HG03442 (cell line): ENCODE measurements around the gene TRPV6.

Experiments
- ATAC-seq: cut with Tn5 transposase; IDR thresholded peaks from one replicate; pipeline ENCODE4 v1.9.1; 2021; ENCODE audit warnings: mild to moderate bottlenecking, moderate library complexity; ENCODE audit not compliant: unreplicated experiment

The TRPV6 gene

DNA sequence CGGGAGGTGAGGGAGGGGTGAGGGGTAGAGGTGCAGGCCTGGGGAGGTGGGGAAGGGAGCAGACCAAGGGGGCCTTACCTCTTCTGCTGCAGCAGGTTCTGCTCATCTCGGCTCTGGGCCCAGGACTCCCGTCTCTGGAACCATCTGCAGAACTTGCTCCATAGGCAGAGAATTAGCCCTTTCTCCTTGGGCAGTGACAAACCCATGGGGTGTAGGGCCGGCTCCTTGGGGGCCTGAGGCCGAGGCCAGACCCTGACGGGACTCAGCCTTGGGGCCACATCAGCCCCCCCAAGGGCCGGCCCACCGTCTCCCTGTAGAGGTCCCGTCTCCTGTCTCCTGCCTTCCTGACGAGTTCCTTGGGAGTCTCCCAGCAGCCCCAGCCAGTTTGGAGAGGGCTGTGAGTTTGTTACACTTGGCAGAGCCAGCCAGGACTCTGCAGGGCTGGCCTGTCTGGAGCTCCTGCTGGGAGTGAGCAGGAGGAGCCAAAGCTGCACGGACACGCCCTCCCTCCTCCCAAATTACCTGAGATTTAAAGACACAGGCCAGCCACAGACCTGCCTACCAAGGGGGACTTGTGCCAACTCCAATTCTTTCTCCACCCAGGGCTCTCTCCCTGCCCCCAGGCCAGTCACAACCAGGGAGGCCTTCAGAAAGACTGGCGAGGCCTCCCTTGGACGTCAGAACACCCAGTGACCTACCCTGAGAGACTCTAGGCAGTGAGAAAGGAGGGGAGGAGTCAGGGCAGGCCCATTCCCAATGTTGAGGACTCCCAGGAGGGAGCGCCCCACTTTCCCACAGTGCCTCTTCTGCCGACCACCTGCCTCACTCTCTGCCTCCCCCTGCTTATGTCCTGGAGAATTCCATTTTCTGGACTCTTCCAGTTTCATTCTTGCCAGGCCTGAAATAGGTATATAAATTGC is at the start of gene TRPV6:
TSS of gene TRPV6 (minus strand) at position 435 of the 920 bp plus-strand sequence.
- no peak for ATAC-seq

DNA sequence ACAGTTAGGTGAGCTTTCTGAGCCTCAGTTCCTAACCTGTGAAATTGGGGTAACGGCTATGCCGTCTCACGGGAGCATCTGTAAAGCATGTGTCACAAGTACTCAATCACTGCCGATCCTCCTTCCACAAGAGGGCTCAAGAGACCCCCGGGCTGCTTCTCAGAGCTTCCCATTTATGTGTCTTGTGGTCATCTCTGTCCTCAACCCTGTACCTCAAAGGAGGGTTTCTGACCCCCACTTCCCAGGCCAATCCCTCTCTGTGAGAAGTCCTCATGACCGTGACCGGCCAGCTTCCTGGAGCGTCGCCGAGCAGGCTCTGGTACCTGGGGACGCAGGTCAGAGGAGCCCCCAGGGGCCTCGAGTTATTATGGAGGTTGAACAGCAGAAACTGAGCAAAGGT is 48.5 kb upstream of the TRPV6 start:
- ATAC-seq, result no peak

DNA sequence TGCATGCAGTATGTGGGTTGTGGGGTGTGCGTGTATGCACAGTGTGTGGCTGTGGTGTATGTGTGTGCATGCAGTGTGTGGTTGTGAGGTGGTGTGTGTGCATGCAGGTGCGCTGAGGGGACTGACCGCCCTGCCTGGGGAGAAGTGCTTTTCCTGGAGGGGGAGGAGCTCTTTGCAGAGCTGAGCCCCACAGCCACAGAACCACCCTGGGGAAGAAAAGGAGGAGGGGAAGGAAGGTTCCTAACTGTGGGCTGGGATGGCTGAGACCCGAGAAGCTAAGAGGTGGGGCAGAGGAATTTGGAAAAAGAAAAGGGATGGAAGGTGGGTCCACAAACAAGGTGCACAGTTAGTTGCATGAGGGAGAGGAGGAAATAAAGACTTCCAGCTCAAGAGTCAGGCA is 48.1 kb upstream of the TRPV6 start, which contains the start of gene TRPV5:
TSS of gene TRPV5 (minus strand) at position 123 of the 400 bp plus-strand sequence. CDS start 287 bp downstream, outside the sequence.
- no peak for ATAC-seq

DNA sequence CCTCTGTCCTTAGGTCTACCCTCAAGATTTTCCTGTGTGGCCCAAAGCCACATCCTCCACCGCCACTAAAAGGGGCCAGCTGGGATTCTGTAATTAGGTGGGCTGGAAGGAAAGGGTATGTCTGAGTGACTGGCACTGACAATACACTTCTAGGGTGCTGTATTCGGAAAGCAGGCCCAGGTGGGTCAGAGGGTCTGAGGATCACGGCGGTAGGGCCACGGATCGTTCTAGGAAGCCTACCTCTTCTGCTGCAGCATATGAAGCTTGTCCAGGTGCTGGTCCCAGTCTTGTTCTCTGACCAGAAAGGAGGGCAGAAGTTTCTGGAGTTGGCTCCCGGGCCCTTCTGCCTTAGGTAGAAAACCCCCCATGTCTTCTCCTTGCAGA is 47.5 kb upstream of the TRPV6 start:
- ATAC-seq, result no peak

DNA sequence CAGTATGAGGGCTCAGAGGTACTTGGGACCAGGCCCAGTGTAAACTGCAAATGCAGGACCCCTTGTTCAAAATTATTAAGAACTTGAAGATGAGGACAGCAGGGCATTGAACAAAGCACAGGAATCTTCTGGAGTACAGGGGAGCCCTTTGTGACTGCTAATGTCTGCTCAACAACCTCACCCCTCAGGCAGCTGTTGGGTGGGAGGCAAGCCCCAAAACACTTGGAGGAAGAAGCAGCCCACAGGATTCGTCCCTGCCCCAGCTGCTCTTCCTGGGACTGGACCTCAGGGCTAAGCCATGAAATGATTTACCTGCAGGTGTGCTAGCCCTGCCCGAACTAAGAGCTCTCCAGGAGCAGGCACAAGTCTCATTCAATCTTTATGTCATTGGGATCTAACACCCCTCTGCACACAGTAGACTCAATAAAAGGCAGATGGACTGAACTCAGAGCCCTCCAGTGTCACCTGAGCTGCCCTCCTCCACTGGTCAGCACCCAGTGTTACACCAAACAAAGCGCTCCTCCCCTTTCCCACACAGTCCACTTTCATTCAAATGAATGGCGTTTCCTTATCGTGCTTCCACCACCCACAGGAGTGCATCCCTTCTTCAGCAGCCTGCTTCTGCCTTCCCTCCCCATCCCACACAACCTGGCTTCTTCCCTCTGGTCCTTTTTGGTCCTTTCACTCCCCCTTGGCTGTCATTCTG is 47.0 kb upstream of the TRPV6 start:
- no peak for ATAC-seq

DNA sequence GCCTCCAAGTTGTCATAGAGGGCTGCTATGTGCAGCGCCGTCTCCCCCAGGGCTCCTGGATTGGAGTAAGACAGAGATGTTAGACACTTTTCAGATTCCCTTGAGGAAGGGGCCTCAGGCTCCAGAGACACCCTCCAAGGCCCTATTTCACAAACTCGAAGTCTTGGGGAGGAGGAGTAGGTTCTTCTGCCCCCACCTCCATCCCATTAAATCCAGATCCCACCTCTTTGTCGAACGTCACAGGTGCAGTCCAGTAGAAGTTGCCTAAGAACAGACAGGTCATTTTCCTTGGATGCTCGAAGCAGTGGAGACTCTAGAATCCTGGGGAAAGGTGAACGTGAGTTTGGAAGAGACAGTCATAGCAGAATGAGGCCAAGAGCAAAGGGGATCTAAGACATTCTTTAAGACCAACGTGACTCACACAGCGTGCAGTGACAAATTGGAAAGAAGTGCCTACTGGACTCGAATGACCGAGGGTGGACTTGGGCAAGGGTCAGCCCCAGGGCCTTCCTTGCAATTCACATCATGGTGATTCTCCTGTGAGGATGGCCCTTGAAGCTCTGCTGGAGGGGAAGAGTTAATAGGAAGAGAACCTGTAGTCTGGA is 44.7 kb upstream of the TRPV6 start:
- no peak for ATAC-seq

DNA sequence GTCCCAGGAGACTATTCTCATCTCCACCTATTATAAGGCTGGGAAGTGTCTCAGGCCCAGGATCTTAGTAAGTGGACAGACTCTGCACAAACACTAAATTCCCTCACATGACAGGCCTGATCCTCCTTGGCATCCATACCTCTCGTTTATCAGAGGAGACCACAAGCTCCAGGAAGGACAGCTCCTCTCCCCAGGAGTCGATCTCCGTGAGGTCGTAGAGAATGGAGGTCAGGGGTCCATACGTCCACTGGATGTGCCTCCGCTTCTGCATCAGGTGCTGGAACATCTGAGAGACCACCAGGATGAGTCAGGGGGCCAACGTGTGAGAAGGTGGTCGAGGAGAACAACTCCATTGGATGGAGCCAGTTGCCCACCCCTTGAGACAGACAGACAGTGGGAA is 42.4 kb upstream of the TRPV6 start:
- ATAC-seq, result no peak

DNA sequence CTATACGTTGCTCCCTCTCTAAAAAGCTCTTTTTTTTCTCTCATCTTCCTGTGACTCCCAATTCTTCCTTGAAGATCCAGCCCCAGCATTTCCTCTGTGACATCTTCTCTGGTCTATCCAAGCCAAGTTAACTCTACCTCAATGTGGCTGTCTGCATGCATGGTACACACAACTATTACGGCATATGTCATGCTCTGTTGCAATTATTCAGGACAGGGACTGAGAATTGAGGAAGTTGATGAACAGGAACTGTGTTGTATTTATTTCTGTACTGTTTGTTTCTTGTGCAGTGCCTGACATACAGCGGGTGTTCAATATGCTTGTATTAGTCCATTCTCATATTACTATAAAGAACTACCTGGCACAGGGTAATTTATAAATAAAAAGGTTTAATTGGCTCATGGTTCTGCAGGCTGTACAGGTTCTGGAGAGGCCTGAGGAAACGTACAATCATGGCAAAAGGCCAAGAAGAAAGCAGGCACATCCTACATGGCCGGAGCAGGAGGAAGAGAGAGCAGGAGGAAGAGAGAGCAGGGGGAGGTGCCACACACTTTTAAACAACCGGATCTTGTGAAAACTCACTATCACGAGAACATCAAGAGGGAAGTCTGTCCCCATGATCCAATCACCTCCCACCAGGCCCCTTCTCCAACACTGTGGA is 41.7 kb upstream of the TRPV6 start:
- no peak for ATAC-seq

DNA sequence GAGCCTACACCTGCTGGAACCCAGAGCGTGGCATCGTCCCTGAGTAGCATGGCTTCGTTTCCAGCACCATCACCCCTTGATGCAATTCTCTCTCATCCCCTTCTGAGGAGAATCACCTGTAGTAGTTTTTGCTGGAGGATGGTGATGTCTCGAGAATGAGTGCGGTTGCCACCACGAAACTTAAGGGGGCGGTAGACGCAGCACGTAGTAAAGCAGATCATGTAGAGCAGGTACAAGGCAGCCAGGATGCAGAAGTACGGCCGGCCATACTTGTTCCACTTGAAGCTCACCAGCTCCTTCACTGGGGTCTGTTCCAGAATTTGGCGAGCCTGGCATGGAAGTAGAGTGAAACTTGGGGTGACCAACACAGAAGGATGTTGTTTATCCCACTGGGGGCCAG is 39.9 kb upstream of the TRPV6 start:
- ATAC-seq, result no peak

DNA sequence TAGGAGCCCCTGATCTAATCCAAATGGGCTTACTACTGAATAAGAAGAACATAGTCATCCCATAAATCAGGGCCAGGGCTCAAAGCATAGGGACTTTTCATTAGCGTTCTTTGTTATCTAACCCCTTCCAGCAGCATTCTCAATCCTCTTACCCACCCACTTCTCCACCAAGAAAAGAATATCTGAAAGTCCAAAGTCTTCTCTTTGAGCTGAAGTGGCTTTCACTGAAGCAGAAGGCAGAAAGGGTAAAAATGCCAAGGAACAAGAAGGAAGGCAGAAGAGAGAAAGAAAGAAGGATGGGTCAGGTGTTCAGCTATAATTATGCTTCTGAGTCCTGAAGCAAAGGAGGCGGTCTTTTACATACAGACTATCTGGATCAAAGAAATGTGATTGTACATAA is 37.8 kb upstream of the TRPV6 start:
- ATAC-seq, result no peak

DNA sequence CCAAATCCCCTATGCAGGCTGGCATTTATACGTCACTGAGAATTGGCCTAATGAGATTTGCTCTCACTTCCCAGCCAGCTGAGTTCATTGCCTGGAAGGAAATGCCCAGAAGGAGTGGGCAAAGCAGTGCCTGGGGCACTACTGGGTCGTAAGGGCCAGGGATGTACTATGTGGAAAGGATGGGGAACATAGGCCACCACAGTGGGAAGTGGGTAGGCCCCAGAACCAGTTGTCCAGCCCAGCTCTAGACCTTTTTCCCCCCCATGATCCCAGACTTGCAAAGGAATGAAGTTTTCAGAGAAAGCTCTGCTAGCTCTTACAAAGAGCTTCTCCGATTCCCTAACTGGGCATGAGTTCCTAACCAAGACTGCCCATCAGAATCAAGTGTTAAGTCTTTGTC is 34.1 kb upstream of the TRPV6 start:
- no peak for ATAC-seq

DNA sequence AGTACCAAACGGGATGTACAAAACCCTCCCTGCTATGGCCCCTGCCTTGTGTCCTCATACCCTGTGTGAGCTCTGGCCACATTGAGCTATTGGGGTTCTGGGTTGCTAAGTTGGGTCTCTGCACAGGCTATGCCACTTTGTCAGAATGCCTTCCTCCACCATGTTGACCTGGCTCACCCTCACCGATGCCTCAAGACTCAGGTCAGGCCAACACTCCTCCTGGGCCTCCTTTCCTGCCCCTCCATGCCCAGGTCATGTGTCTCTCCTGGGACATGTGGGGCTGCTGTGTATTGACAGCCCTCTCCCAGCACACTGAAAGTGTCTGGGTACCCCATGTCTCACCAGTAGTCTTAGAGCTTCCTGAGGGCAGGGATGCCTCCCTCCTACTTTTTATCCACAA is 33.4 kb upstream of the TRPV6 start:
- ATAC-seq, result no peak

DNA sequence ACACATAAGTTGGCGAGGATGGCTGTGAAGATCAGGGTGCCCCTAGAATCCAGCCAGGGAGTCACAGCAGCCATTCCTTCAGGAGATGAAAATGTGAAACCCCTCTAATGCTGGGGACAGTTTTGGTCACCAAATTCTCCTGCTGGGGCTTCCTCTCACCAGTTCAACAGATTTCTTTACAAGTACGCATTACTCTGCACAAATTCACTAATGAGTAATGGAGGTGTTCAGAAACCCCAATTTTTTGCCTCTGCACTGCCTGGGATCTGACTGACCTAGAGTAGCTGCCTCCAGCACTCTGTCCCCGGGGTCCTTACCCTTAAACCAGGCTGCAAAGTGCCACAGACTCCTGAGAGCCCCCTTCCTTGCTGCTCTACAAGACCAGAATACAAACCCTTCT is 31.9 kb upstream of the TRPV6 start:
- no peak for ATAC-seq

DNA sequence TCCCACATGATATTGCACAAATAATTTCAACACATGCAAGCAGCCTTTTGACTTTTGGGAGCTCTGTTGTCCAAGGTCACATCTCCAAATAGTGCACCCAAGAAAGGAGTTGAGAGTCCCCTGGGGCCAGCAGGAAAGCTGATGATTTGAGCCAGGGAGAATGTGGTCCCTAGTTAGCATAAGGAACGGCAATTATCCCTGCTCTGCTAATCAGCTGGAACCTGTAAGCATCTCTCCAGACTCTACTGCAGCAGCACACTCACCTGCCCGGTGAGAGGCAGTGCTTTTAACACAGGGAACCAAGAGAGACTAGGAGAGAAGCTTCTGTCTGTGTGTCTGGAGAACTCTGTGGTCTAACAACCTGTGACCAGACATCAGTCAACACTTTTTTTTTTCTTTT is 31.0 kb upstream of the TRPV6 start:
- ATAC-seq, result no peak

DNA sequence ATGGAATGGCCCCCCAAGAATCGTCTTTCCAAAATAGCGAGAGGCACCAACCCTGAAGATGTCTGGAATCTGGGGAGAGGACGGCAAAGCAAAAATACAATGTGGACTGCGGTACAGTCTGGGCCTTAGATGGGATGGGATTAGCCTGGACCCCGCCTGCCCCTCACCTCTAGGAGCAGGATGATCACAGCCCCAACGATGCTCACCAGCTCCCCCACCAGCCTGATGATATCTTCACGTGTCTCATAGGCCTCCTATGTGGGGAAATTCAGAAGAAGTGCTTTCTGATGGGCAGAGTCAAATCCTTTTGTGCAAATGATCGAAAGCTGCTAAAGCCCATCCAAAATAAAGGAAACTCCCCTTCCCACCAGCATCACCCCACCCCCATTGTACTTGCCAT is 29.8 kb upstream of the TRPV6 start:
- ATAC-seq, result no peak

DNA sequence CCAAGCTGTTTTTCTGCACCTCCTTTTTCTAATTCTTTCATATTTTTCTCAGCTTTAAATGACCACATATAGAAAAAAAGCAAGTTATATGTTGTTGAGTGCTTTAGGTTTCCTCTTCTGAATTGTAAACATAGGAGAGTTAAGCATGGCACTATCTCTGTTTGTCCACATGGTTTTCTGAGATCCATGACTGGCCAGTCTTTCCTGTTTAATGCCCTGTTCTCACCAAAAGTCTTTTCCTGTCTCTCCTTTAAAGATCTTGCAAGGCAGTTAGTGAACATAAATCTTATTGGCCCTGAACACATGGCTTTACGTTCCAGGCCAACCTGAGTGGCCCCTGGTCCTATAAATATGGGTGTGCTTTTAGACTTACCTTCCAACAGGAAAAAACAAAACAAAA is 28.6 kb upstream of the TRPV6 start:
- no peak for ATAC-seq

DNA sequence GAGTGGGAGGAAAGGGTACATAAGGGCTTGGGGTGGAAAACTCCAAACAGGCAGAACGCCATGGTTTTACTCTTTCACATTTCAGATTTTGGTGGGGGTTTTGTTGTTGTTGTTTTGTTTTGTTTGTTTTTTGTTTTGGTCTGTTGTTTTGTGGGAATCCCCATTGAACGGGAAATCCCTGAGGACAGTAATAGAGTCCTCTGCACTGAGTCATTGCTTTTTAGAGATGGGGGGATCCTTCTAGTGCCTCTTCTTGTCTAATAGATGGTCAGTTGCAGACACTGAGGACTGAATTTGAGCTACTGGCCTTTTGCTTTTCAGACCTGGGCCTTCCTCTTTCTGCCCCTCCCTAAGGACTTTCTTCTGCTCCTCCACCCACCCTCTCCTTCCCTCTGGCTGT is 28.0 kb upstream of the TRPV6 start:
- ATAC-seq, result no peak

DNA sequence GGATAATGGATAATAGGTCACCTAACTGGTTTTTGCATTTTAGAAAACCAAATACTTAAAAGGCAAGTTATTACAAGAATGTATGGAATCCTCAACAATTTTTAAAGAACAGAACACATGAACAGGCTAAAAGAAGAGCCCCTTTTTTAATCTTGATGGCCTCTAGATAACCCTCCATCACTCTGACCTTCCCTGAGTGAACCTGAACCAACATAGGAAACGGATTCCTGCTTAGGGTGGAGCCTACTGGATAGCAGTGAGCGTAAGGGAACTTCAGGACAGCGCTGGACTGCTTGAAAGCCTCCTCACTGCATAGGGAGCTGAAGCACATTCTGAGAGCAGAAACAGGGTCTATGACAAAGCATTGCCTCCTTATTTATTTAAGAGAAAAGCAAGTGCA is 27.5 kb upstream of the TRPV6 start:
- no peak for ATAC-seq

DNA sequence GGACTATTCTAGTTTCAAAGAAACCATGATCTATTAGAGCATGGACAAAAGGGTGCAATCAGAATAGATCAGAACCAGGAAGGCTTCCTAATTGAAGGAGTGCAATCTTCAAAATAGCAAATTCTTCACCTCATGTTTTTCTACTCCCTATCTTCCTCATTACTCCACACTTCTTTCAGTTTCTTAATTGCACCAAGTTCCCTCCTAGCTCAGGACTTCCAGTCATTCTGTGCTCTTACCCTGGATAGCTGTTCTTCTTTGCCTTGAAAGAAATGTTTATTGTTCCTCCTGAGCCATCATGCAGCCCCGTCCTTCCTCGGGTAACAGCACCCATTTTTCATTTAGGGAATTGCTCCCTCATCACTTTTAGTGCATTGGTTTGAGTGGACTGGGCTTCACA is 24.9 kb upstream of the TRPV6 start:
- ATAC-seq, result no peak

DNA sequence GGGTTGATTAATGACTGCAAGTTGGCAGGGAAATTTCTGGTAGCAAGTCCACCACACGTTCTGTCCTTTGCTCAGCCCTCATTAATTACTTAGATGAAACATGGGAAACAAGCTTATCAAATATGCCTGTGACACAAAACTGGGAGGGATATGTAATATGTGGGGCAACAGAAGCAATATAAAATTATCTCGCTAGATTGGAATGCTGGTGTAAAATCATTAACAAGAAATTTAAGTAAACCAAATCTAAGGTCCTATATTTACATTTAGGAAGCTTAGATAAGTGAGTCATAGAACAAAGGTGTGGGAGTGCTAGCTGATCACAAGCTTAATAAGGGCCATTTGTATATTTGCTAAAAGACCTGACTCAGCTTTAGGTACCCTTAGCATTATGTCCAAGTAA is 24.5 kb upstream of the TRPV6 start:
- ATAC-seq, result no peak
